Right renal cortex interstitium (tissue), 3 donors: ENCODE measurements around the gene LCOR. TPM values are rescaled to one million over a fixed set of nuclear protein-coding genes. Genes with fewer than 3 reads are reported as not detected.

Source experiments
- DNase-seq, 3 donors: peaks; one replicate each; pipeline ENCODE4 v3.0.0-alpha.2; 2013; ENCODE audit warnings: low read depth in 3 of 3, low spot score in 2 of 3
- polyA plus RNA-seq, 3 donors: library from polyadenylated mRNA; unstranded; fragments of 120-200 nt; gene quantifications; one replicate each; pipeline ENCODE4 v1.2.1, GENCODE V29; 2013; ENCODE audit not compliant: insufficient read length in 3 of 3

LCOR gene
- polyA plus RNA-seq, 3 donors, result 26.5 to 28.5 (median 28.5) TPM

GRCh38 chr10:96982149-96982930 lies 150.2 kb downstream of the LCOR start:
- DNase-seq, result no peak

DNA sequence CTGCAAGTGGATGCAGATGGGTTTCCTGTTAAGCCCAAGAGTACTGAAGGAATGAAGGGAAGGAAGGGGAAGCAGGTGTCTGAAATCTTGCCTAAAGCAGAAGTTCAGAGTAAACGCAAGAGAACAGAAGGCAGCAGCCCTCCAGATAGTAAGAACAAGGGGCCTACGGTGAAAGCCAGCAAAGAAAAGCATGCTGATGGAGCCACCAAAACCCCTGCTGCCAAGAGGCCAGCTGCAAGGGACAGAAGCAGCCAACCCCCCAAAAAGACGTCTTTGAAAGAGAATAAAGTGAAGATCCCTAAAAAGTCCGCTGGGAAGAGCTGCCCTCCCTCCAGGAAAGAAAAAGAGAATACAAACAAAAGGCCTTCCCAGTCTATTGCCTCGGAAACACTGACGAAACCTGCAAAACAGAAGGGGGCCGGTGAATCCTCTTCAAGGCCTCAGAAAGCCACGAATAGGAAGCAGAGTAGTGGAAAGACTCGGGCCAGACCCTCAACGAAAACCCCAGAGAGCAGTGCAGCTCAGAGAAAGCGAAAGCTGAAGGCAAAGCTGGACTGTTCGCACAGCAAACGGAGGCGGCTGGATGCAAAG lies 152.5 kb downstream of the LCOR start:
- DNase-seq, result no peak

DNA sequence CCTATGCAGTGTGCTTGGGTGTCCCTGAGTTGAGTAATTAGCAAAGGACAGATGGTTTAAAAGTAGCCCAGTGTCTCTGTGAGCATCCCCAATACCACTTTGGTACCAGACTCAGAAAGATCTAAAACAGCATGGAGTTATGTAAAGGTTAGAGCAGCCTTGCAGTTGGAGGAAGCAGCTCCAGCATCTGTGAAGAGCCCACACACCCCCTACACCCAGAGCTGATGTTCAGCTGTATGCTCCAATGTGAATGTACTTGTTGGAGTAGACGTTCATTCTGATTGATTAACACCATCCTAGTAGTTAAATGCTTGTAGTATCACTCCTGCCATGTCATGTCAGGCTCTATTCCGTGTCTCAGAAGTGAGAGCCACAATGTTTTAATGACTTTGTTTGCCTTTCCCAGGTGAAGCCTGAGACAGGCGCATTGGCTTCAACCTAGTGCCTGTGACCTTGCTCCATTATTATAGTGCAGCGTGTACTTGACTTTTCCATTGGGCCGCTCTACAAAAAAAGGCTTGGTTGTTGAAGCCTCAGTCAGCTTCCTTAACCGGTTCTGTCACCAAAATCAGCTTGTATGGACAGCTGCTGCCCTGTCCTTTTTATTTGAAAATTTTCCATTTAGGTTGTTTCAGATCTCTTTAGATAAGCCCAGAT lies 154.2 kb downstream of the LCOR start:
- DNase-seq, result no peak

GRCh38 chr10:96987141-96987841 lies 155.2 kb downstream of the LCOR start:
- DNase-seq, result no peak

DNA sequence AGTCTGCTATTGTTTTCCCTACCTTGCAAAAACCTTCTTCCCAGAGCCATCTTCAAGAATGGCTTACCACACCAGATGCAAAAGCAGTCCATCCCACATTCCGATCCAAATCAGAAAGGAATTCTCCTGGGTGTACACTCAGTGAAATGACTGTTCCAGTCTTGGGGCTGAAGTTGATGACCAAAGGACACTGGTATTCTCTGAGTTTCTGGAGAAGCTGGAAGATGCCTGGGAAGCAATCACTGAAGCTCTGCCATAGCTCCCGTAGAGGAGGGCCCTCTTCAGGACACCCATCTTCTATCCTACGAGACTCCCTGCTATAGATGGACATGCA lies 155.7 kb downstream of the LCOR start:
- no peak for DNase-seq

DNA sequence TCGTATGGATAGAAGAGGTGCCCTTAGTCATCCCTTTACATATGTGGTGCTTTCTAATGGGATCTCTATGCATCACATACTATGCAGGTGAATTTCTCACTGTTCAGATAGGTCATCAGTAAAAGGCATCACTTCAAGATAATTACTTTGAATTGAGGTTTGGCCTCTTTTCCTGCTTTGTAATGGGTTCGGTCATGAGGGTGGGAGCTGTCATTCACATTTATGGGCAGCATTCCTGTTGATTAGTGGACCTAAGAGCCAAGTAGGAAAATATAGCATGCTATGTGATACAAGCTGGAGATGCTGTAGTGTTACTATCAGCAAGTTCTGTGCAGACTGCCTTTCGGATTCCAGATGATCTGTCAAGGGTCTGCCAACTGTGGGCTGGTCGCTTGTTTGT lies 156.3 kb downstream of the LCOR start:
- peak; percentile 40 to 51 (median 43) for DNase-seq

DNA sequence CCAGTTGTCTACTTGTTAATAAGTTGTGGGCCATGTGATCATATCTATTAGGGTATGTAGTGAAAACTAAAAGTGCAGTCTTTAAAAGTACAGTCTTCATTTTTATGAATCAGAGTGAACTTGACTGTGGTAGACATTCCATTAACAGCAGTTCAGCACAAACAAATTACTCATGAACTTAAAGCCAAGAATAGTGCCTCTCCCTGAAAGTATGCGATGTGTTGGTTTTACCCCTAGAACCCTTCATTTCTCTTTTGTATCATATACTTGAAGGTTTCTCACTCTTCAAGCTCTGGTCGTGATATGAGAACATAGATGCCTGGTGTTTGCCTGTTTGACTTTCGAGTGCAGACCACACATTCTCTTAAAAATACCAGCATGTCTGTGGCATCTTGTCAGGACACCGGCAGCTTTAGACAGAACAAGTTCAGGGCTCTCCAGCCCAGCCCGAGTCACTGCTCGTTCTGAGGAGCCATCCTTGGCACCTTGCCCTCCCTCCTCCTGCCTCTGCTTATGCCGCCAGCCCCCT lies 159.3 kb downstream of the LCOR start:
- DNase-seq, result no peak

- no peak for DNase-seq
Observed at GRCh38 chr10:96992721-96993120, 160.6 kb downstream of the LCOR start.

GRCh38 chr10:96995851-96996250 lies 163.8 kb downstream of the LCOR start:
- no peak for DNase-seq

- DNase-seq, result no peak
Observed at GRCh38 chr10:96996275-96996965, 164.3 kb downstream of the LCOR start.

- DNase-seq, result no peak
Observed at GRCh38 chr10:96998329-96998888, 166.3 kb downstream of the LCOR start.

DNA sequence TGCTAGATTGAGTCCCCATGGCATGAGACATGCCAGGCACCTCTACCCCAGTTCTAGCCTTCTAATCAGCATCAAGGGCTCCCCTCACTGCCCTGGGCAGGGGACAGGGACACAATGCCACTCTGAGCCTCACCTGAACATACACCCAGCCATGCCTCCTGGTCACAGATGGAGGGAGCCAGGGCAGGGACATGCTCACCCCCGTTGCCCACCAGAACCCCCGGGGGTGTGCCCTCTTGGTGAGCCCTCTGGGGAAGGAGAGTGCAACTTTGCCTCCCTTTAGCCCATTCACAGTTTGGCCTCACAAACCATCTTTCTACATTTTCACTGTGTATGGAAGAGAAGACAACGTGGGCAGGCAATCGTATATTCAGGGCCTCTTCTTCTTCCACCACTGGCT lies 167.2 kb downstream of the LCOR start:
- DNase-seq, result no peak

GRCh38 chr10:96999987-97000386 lies 167.9 kb downstream of the LCOR start:
- DNase-seq, result no peak

DNA sequence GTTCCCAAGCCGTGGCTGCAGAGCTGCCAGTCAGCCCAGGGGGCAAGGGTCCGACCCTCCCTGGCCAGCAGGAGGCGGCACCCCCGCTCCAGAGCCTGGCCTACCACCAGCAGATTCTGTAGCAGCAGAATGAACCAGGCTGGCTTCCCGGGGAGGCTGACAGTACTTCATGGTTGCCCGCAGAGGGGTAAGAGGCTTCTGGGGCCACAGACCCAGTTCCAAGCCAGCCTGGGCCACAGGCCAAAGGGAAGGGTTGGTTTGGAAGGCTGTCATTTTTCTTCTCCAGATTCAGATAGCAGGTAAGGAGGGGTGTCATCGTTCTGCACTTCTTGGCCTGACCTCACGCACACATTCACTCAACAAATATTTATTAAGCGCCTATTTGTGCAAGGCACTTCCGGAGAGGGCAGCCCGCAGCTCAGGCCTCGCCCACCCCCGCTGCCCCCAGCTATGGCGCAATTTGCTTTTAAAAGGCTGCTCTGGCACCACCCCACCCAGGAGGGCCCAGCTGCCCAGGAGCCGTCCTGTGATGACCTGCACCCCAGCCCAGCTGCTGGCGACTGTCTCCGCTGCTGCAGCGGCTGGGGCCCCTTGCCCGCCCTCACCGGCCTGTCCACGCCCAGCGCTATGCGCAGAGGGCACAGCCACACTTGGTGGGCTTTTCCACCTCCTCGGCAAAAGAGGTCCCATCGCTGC lies 168.5 kb downstream of the LCOR start:
- DNase-seq, result no peak

DNA sequence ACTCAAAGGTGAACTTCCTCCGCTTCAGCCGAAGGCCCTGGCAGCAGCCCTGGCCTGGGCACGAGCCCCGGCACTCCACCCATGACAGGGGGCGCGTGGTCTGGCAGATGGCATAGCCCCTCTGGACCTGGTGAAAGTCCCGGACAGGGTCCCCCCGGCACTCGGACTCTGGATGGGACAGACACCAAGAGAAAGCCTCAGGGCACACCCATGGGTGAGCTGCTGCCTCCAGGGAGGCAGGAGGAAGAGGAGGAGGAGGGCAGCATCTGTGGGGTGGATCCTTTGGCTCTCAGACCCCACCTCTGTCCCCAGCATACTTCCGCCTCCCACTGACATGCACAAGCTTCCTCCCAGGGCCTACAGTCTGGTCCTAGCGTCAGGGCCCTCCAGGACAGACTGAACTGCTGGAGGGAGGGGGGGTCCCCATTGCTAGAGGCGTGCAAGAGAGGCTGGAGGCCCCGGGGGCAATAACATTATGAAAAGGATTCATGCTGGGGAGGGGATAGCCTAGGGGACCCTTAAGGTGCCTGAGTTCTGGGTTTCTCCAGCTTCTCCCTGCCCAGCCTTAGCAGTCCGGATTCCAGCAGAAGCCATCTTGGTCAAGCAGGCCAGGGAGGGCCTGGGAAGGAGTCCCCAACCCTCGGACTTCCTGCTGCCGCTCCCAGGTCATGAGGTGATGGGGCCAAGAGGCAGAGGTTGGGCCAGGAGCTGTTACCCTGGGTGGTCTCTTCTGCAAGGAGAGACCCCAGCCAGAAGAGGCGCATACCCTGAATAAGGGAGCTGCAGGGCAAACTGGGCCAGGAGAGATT lies 169.3 kb downstream of the LCOR start:
- DNase-seq, result no peak

DNA sequence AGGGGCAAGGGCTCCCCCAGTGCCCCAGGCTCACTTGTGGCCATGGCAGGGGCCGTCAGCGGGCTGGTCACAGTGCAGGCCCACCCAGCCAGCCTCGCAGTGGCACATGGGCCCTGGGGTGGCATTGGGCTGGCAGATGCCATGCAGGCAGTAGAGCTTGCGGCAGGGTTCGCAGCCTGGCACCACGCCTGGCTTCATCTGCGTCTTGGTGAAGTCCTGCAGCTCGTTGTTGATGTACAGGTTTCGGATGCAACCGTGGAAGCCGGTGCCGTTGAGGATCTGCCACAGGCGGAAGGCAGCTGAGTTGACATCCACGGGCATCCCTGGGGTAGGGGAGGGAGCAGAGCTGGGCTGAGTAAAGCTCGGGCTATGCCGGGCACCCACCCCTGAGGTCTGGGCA lies 170.6 kb downstream of the LCOR start:
- no peak for DNase-seq

GRCh38 chr10:97003151-97003803 lies 171.2 kb downstream of the LCOR start:
- DNase-seq, result no peak

DNA sequence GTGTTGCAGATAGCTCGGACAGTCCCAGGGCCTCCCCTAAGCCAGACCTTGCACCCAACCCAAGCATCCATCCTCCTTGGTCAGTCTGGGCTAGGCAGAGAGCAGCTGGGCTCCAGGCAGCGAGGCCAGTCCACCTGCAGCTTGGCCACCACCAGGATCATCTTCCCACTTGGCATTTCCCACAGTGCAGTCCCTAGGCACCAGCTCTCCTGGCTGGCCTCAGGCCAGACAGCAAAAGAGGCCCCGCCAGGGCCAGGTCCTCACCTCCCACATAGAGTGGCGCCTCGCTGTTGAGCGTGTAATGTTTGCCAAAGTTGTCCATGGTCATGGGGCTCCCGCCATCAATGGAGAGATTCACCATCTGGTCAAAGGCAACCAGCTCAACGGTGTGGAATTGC lies 171.7 kb downstream of the LCOR start:
- DNase-seq, result no peak
